Epithelial cell of esophagus (primary cell): Measurements from ENCODE around the gene TNRC18.

Experiments used
- DNase-seq: peaks from one replicate; pipeline ENCODE4 v3.0.0; 2010; ENCODE audit warnings: low read depth
- H3K4me3 ChIP-seq: 2 replicates; pipeline ENCODE4 v1.5.1; 2011; ENCODE audit warnings: mild to moderate bottlenecking, low read length, control low read depth
- CTCF ChIP-seq: IDR thresholded peaks from 2 replicates; pipeline ENCODE4 v1.5.1; 2011; ENCODE audit warnings: low read depth, mild to moderate bottlenecking, low read length, control low read depth, inconsistent platforms; ENCODE audit not compliant: insufficient read depth; ENCODE audit errors: missing control alignments

The TNRC18 gene

DNA sequence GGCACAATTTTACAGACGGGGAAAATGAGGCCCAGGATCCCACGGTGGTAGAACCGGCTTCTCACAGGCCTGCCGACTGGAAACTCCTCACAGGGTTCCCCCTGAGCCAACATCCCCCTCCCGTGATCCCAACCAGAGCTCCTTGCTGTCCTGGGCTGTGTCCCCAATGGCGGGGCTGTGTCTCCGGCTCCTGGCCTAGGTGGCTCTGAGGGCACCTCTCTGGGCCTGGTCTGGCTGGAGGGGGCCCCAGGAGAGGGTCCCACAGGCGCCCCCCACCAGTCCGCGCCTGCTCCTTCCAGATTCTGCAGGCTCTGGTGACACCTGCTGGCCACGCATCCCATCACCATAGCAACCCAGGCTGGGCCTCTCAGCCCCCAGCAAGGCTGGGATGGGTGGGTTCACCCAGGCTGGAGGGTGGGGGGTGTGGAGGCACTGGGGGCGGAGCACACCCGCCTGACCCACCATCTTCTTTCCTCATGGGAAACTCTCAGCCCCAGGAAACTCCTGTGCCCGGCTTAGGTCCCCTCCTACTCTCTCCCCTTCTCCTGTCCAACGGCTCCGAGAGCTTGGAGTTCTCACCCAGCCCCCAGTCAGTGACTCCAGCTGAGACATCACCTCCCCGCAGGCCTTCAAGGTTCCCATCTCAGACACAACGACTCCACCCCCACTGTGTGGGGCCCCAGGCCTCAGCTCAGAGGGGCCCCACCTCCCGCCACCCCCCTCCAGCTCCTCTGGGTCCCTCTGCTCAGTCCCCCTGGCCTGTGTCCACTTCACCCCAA lies 27.1 kb upstream of the TNRC18 start:
- peak; percentile 50 for DNase-seq
- H3K4me3 ChIP-seq, result no peak overlapping the region
- peak; percentile 58 for TF ChIP-seq CTCF

- no peak for TF ChIP-seq CTCF
- H3K4me3 ChIP-seq, result peak overlapping the region; percentile 18
- DNase-seq, result peak; percentile 71
Observed at GRCh38 chr7:5448378-5449037, 24.9 kb upstream of the TNRC18 start.

- DNase-seq, result no peak
- no peak overlapping the region for H3K4me3 ChIP-seq
- TF ChIP-seq CTCF, result no peak
Observed at GRCh38 chr7:5445981-5446594, 22.5 kb upstream of the TNRC18 start.

- no peak for DNase-seq
- TF ChIP-seq CTCF, result no peak
- H3K4me3 ChIP-seq, result no peak overlapping the region
Observed at GRCh38 chr7:5443678-5444077, 20.0 kb upstream of the TNRC18 start.

- no peak overlapping the region for H3K4me3 ChIP-seq
- no peak for DNase-seq
- no peak for TF ChIP-seq CTCF
Observed at GRCh38 chr7:5442757-5443305, 19.2 kb upstream of the TNRC18 start.

- TF ChIP-seq CTCF, result no peak
- no peak overlapping the region for H3K4me3 ChIP-seq
- DNase-seq, result no peak
Observed at GRCh38 chr7:5441840-5442503, 18.3 kb upstream of the TNRC18 start.
